HUDEP-2 (cell line): ENCODE data around the gene COL23A1.
"Not testable (repeated sequence)": the region's sequence is repeated elsewhere in the genome, so short reads cannot be mapped to it uniquely, and the experiment has no call there.

Experiments used
- DNase-seq, 76 experiments: peaks; one replicate each; lab custom pipeline; 2025; ENCODE audit not compliant: unreplicated experiment in 76 of 76; lab: John Stamatoyannopoulos, UW

Gene COL23A1

DNA sequence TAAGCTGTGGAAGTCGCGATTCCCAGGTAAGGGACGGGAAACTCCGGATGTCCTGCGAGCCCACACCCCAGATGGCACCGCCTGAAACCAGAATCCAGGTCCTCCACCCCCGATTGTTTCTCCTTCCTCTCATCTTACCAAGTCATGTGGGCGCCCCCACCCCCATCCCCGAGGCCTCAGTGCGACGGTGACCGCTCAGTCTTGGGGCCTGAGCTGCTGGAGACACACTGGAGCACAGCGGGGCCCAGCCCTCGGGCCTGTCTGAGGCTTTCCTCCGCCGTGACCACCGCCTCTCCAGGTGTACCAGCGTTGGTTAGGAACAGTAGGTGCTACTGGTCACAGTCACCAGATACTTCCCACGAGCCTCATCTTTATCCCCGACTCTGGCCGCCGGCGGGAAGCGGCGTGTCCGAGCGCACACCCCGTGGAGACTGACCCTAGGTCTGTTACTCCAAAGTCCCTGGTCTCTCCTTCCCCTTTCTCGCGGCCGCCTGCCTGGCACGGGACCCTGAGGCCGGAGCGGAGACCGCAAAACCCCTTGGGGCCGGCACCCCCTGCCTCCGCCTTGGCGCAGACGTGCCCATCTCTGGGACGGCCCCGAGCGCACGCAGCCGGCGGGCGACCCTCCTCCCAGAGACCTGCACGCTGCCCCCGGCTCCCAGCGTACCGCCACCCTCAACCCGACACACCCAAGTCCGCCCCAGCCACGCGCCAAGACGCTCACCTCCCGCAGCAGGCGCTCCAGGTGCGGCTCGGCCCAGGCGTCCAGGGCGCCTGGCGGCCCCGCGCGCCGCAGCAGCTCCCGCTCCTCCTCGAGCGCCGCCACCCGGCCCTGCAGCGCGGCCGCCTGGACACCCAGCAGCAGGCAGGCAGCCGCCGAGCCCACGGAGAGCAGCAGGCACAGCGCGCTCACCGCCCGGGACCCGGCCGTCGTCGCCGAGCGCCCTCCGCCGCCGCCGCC, 733 bp downstream of the COL23A1 start:
- DNase-seq: peak in 2 of 76 experiments; percentile 10 to 22

DNA sequence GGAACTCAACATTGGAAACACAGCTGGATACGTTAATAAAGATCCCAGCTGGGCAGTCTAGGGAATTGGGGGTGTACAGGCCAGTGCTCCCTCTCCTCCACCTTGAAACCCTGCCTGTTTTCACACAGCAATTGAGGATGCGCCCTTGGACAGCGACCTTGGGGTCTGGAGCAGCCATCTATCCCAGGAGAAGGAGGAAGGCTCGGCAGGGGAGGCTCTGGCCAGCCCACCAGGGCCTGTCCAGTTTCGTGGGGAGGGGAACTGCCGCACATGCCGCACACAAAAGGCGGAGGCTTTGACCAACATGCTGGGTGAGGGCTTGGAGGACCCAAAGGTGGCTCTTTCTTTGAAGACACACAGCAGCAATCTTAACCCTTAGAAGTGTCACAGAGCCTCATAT, 1.4 kb downstream of the COL23A1 start:
- DNase-seq: no peak

- DNase-seq: no peak
Observed at GRCh38 chr5:178587763-178588611, 2.2 kb downstream of the COL23A1 start.

GRCh38 chr5:178586396-178586795, 3.8 kb downstream of the COL23A1 start:
- DNase-seq: no peak

DNA sequence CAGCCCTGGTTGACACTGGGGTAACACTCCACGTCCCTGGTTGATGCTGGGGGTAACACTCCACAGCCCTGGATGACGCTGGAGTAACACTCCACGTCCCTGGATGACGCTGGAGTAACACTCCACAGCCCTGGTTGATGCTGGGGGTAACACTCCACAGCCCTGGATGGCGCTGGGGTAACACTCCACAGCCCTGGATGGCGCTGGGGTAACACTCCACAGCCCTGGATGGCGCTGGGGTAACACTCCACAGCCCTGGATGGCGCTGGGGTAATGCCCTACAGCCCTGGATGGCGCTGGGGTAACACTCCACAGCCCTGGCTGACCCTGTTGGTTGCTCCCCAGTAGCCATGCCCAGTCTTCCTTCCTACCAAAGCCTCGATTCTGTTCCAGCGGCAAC, 4.8 kb downstream of the COL23A1 start:
- DNase-seq: not testable (repeated sequence)

DNA sequence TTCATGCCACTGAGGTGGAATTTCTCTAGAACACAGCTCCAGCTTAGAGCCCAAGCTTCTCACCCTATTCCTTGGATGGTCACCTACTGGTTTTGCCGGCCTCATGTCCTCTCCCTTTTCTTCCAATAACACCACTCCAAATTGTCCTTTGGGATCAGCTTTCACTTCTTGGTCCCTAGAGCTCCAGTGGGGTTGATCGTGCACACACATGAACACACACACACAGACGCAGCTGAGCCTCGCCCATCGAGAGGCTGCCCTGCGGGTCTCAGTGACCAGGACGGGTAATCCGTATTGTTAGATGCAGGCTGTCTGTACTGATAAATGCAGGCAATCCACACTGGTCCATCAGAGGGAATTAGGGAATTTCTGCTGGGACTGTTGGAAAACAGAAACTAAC, 6.9 kb downstream of the COL23A1 start:
- DNase-seq: no peak

GRCh38 chr5:178582291-178582690, 7.9 kb downstream of the COL23A1 start:
- no peak for DNase-seq

- DNase-seq: no peak
Observed at GRCh38 chr5:178581621-178582020, 8.6 kb downstream of the COL23A1 start.

DNA sequence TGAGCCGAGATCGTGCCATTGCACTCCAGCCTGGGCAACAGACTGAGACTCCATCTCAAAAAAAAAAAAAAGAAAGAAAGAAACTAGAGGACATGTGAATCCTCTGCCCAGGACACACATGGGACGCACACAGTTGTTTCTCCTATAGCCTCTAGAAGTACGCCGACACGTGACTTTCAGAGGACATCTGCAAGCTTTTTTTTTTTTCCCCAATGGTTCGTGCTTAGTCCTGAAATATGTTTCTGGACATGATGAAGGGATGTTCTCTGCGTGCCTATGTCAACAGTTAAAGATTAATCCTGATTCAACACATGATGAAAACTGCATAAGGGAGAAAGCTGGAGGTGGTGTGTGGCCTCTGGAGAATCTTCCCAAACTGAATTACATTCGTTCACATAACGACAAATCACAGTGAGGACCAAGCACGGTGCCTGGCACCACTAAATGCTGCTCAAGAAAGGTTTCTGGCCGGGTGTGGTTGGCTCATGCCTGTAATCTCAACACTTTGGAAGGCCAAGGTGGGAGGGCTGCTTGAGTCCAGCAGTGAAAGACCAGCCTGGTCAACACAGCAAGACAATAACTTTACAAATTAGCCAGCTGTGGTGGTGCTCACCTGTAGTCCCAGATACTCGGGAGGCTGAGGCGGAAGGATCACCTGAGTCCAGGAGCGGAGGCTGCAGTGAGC, 9.8 kb downstream of the COL23A1 start:
- DNase-seq: no peak

DNA sequence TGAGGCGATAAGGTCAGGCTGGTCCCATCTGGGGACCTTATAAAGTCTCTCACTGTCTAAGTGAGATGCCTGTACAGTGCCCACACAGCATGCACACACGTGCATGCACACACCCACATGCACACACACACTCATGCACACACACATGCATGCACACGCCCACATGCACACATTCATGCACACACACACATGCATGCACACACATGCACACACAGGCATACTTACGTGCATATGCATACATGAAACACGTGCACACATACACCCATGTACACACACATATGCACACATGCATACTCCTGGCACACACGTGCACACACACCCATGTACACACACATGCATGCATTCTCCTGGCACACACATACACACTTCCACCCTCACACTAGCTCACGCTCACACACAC, 12.2 kb downstream of the COL23A1 start:
- DNase-seq: no peak

GRCh38 chr5:178577376-178577839, 12.8 kb downstream of the COL23A1 start:
- DNase-seq: no peak

DNA sequence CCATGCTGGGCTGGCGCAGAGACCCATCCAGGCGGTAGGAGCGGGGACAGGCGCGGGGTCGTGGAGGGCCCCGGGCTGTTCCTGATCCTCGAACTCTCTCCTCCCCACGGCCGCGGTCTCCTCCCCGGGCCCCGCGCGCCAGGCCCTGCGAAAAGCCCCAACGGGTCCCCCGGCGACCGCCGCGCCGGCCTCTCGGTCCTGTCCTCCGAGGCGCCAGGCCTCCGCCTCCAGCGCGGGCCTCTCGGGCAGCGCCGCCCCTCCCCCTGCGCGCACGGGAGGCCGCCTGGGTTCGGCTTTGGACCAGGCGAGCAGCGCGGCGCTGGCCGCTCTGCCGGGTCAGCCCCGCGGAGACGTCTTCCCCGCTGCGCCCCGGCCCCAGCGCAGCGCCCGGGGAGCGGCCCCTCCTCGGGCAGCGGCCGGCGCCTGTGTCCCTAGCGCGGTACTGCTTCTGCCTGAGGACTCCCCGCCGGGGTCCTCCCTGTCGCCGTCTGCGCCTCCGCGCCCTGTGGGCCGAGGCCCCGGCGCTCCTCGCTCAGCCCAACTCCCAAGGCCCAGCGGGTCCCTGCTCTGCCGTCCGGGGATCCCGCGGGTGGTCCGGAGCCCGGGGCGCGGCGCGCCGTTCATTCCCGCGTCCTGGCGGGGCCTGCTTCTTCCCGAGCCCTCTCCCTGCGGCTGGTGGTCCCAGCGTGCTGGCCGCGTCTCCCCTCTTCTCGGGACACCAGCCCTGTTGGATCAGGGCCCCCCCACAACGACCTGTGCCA, 13.4 kb downstream of the COL23A1 start:
- no peak for DNase-seq

DNA sequence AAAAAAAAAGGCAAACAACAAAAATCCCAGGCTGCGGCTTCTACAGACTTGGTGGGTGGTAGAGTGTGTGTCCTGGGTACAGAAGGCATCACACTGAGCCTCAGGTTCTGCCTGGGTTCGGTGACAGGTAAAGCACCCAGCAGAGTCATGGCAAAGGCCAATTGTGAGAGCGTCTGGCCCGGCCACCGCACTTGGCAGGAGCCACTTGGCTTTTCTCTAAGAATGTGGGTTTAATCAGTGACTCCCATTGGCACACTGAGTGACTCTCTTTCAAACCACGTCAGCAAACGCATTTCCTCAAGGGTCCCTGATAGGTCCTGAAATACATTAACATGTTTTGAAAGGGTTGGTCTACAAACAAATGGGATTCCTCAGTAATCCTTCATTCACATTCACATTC, 17.0 kb downstream of the COL23A1 start:
- DNase-seq: no peak

DNA sequence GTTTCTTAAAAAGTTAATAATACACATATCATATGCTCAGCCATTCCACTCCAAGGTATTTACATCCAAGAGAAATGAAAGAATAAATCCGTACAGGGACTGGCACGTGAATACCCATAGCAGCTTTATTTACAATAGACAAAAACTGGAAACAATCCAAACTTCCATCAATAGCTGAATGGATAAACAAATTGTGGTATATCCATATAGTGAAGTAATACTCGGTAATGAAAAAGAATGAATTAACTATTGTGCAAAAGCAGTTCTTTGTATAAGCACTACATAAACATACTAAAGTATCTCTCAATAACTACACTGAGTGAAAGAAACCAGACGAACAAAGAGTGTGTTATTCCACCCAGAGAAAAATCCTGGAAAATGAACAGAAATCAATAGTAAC, 17.6 kb downstream of the COL23A1 start:
- DNase-seq: no peak

DNA sequence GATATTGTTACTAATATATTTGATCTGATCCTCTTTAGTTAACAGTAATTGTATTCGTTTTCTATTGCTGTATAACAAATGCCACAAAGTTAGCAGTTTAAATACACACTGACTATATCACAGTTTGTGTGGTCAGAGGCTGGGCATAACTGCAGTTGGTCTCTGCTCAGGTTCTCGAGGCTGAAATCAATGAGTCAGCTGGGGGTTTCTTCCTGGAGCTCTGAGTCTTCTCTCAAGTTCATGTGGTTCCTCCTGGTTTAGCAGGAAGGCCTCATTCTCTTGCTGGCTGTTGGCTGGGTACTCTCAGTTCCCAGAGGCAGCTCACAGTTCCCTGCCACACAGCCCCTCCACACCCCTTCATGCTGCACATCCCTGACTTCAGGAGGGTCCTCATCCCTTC, 20.7 kb downstream of the COL23A1 start:
- DNase-seq: no peak

DNA sequence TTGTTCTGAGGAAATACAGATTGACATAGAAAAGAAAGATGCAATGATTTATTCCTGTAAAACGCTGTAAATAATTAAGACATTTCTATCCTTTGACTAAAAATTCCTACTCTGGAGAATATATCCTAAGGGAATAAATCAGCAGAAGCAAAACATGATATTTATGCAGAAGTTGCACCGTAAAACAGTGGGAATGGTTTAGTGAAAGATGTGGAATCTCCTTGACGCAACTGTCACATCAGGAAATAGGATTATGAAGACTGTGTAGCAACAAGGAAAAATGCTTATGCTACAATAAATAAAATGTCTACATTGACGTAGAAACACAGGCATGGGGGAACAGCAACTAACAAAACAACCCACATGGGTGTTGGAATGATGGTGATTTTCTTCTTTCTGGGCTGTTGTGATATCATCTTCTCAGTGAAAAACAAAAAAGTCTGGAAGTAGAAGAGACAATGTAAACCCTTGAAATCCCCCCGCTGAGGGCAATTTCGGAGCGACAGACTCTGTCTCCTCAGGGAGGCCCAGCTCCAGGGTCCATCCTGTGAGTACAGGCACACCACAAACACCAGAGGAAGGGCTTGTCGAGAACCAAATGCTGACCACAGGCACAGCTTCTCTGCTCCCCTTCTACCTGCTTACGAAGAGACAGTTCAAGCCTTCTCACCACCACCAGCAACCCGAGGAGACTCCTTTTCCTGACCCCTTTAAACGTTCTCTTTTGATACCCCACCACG, 25.2 kb downstream of the COL23A1 start:
- no peak for DNase-seq

GRCh38 chr5:178564397-178564796, 25.8 kb downstream of the COL23A1 start:
- no peak for DNase-seq

GRCh38 chr5:178563621-178564020, 26.6 kb downstream of the COL23A1 start:
- DNase-seq: no peak

- DNase-seq: no peak
Observed at GRCh38 chr5:178561746-178562264, 28.4 kb downstream of the COL23A1 start.
